Psoas muscle (tissue), 8 donors: ENCODE data around the gene ADAMTSL3. TPM values are rescaled to one million over a fixed set of nuclear protein-coding genes. Genes with fewer than 3 reads are reported as not detected.
"Not testable (repeated sequence)": the region's sequence is repeated elsewhere in the genome, so short reads cannot be mapped to it uniquely, and the experiment has no call there.

Experiments
- ATAC-seq, 4 donors: fragments of 200-7000 bp; cut with Tn5 transposase; one replicate each; pipeline ENCODE4 v1.9.1; 2020; ENCODE audit warnings: moderate library complexity in 3 of 4, mild to moderate bottlenecking in 2 of 4
- DNase-seq, 2 donors: peaks; one replicate each; pipeline ENCODE4 v3.0.0-alpha.2; 2020
- H3K27ac ChIP-seq: fragments of 200-600 bp; one replicate; pipeline ENCODE4 v1.8.0; 2022
- H3K27me3 ChIP-seq, 3 donors: fragments of 200-600 bp in 1 of 3; one replicate each; pipeline versions ENCODE4 v1.6.1 to v1.8.0; 2013 to 2022; ENCODE audit warnings: low read length in 2 of 3, mild to moderate bottlenecking in 2 of 3, moderate library complexity in 1 of 3; ENCODE audit not compliant: insufficient read depth in 3 of 3
- H3K36me3 ChIP-seq, 2 donors: fragments of 200-600 bp in 1 of 2; one replicate each; pipeline versions ENCODE4 v1.6.1 to v1.8.0; 2013 to 2022; ENCODE audit warnings: low read depth in 1 of 2, mild to moderate bottlenecking in 1 of 2, moderate library complexity in 1 of 2; ENCODE audit not compliant: insufficient read depth in 1 of 2
- H3K4me1 ChIP-seq: fragments of 200-600 bp; one replicate; pipeline ENCODE4 v1.8.0; 2022
- H3K4me3 ChIP-seq: fragments of 200-600 bp; one replicate; pipeline ENCODE4 v1.8.0; 2022; ENCODE audit warnings: mild to moderate bottlenecking
- H3K9me3 ChIP-seq: fragments of 200-600 bp; one replicate; pipeline ENCODE4 v1.8.0; 2022
- CTCF ChIP-seq: fragments of 200-600 bp; IDR thresholded peaks from one replicate; pipeline ENCODE4 v1.8.0; 2022; ENCODE audit warnings: antibody characterized with exemption
- WGBS, 3 donors: extraction: QIAGEN DNeasy Blood & Tissue Kit; methylation state at CpG; one replicate each; pipeline versions ENCODE4 v1.1.6 to v1.1.7; 2013; 5-methylcytosine and 5-hydroxymethylcytosine counted together
- intact Hi-C, 2 donors: fragments of 100-400 bp; cut with DNase I; formaldehyde crosslinking; loops; one replicate each; pipeline versions ENCODE4 v1.11.0 to v1.14.2; 2022
- polyA plus RNA-seq, 3 donors: library from polyadenylated mRNA; stranded (reverse); fragments of 200-250 nt; gene quantifications; one replicate each; pipeline ENCODE4 v1.2.3, GENCODE V29; 2013
- total RNA-seq, 4 donors: library from RNA; stranded (reverse); fragmentation: NEBNext Ultra II Directional in 2 of 4; extraction: Animal tissue kit (Norgen Biotek cat#: 25700) in 2 of 4; gene quantifications; one replicate each; pipeline versions ENCODE4 v1.2.1 to v1.2.4, GENCODE V29; 2021 to 2023
- donor health status: healthy with polysubstance abuse.
- donor health status: DM: no; HTN: no; CAD: no; lungs with moderate emphysema.
- donor health status: Bipolar disorder and iron deficiency.
- donor health status: healthy.
- donor health status: DM: yes; HTN: yes; CAD: no.
- donor health status: DM: no; HTN: no; CAD: no.
- donor health status: DM: no; HTN: no; CAD: no.
- donor health status: DM: yes; HTN: yes; CAD: no.

ADAMTSL3 gene
- total and polyA plus RNA-seq, 7 donors, result 0.35 to 12.8 (median 2.1) TPM

- Histone ChIP-seq H3K9me3 (no peaks in the 10 kb centered on the region), H3K36me3 (no peaks in the 10 kb centered on the region), H3K27ac (no peak overlapping the region), H3K27me3 (no peaks in the 10 kb centered on the region), H3K4me3 (peak overlapping the region; percentile 22), H3K4me1 (no peaks in the 10 kb centered on the region)
- ATAC-seq (no peak), DNase-seq (no peak)
- WGBS, 3 donors, result 53 to 64% (median 61%) methylated on average over 5 of the region's 5 CpGs
- intact Hi-C loops, result loop anchor here in 1 of 2 donors (5.0 kb wide), 2 partner anchors 180 to 280 kb away; no protein-coding TSS in a partner anchor
- TF ChIP-seq CTCF, result no peak
These were observed 93.8 kb downstream of the ADAMTSL3 start for GRCh38 chr15:83747718-83748110.

- ATAC-seq, result no peak
- no peak overlapping the region for H3K27ac ChIP-seq
These were observed 100.1 kb downstream of the ADAMTSL3 start for GRCh38 chr15:83753872-83754493.

GRCh38 chr15:83757291-83757690 lies 103.4 kb downstream of the ADAMTSL3 start:
- H3K4me1 ChIP-seq, H3K36me3 ChIP-seq, intact Hi-C loops, H3K27ac ChIP-seq, ATAC-seq, H3K27me3 ChIP-seq, H3K9me3 ChIP-seq, DNase-seq, H3K4me3 ChIP-seq: not testable (repeated sequence)
- WGBS, 3 donors, result 90 to 95% (median 92%) methylated on average over 1 of the region's 1 CpG

More at GRCh38 chr15:83753872-83754493, 100.1 kb downstream of the ADAMTSL3 start:
- no peak for TF ChIP-seq CTCF
- Histone ChIP-seq H3K27me3 (no peaks in the 10 kb centered on the region), H3K4me3 (no peak overlapping the region), H3K9me3 (no peaks in the 10 kb centered on the region), H3K4me1 (no peaks in the 10 kb centered on the region), H3K36me3 (no peaks in the 10 kb centered on the region)
- 79 to 83% (median 82%) methylated on average over 6 of the region's 6 CpGs for WGBS, 3 donors
- DNase-seq, result no peak
- intact Hi-C loops, result no loop called here

- H3K4me3 ChIP-seq, result no peak overlapping the region
- H3K27me3 ChIP-seq, result no peaks in the 10 kb centered on the region
- H3K9me3 ChIP-seq, result no peaks in the 10 kb centered on the region
- H3K4me1 ChIP-seq, result no peaks in the 10 kb centered on the region
- H3K27ac ChIP-seq, result no peak overlapping the region
- ATAC-seq (no peak), DNase-seq (no peak)
- intact Hi-C loops, result no loop called here
- WGBS, 3 donors, result 92 to 97% (median 96%) methylated on average over 5 of the region's 5 CpGs
- no peak for TF ChIP-seq CTCF
- H3K36me3 ChIP-seq, result no peaks in the 10 kb centered on the region
These were observed 108.4 kb downstream of the ADAMTSL3 start for GRCh38 chr15:83762367-83762766.

- Histone ChIP-seq H3K9me3 (no peaks in the 10 kb centered on the region), H3K4me3 (no peak overlapping the region), H3K27ac (no peak overlapping the region), H3K27me3 (no peaks in the 10 kb centered on the region), H3K36me3 (no peaks in the 10 kb centered on the region), H3K4me1 (no peaks in the 10 kb centered on the region)
- DNase-seq (no peak), ATAC-seq (no peak)
- no peak for TF ChIP-seq CTCF
- intact Hi-C loops, result no loop called here
- 70 to 81% (median 71%) methylated on average over 8 of the region's 8 CpGs for WGBS, 3 donors
These were observed 110.4 kb downstream of the ADAMTSL3 start for GRCh38 chr15:83764201-83764838.
